GM23248 (cell line): ENCODE measurements around the gene DLD.

Experiments
- EZH2 ChIP-seq: fragments of 200-600 bp; sonication (generic); IDR thresholded peaks from 2 replicates; pipeline ENCODE4 v1.6.1; 2018; ENCODE audit warnings: antibody characterized with exemption, mild to moderate bottlenecking; ENCODE audit not compliant: insufficient read depth, poor library complexity, severe bottlenecking
- EZH2phosphoT487 ChIP-seq: fragments of 200-600 bp; sonication (generic); IDR thresholded peaks from 2 replicates; pipeline ENCODE4 v1.6.1; 2018; ENCODE audit warnings: antibody characterized with exemption, moderate library complexity, mild to moderate bottlenecking, low read depth; ENCODE audit not compliant: insufficient read depth

DNA sequence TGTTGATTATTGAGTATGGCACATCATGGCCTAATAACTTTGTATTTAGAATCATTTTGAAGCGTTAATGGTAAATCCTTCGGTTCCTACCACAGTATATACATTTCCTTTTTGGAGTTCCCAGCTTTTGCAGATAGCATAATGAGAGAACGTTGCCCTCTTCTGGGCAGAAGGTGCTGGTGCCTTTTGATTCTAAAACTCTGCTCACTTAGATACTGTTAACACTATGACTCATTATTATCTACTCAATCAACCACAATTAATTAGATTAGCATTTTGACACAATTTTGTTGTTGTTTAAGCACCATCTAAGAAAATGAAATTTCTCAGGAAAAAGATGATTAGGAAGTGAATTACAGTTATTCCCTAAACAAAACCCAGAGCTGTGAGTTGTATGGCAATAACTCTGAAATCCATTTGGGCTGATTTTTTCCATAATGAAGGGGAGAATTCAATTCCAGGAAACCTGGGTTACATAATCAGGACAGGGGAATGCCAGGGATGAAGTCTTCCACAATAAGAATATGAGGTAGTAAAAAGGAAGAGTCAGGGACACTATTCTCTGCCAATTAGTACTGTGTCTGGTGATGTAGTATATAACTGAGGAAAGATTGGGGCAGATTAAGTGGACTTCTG is 11.5 kb upstream of the DLD start:
- no peak for TF ChIP-seq EZH2
- TF ChIP-seq EZH2phosphoT487, result no peak
